Caki2 (cell line): ENCODE results near the gene CTNNB1. TPM values are rescaled to one million over a fixed set of nuclear protein-coding genes. Genes with fewer than 3 reads are reported as not detected.

Experiments used
- DNase-seq: peaks from one replicate; pipeline ENCODE4 v3.0.0-alpha.2; 2015; ENCODE audit warnings: low read depth
- in situ Hi-C: cut with HindIII; loops from 2 replicates; pipeline ENCODE4 v1.10.0; 2016; ENCODE audit warnings: low sequenced_read_pairs, low pct_unique_long_range_greater_than_20kb, mixed read lengths
- total RNA-seq: library from RNA; depleted of rRNA; stranded (reverse); fragments of >200 nt; shearing (Covaris generic); gene quantifications from 2 replicates; pipeline ENCODE4 v1.2.3, GENCODE V29; 2014; ENCODE audit warnings: low replicate concordance; rRNA removed

CTNNB1 gene
- 120 and 129 TPM in 2 replicates for total RNA-seq

DNA sequence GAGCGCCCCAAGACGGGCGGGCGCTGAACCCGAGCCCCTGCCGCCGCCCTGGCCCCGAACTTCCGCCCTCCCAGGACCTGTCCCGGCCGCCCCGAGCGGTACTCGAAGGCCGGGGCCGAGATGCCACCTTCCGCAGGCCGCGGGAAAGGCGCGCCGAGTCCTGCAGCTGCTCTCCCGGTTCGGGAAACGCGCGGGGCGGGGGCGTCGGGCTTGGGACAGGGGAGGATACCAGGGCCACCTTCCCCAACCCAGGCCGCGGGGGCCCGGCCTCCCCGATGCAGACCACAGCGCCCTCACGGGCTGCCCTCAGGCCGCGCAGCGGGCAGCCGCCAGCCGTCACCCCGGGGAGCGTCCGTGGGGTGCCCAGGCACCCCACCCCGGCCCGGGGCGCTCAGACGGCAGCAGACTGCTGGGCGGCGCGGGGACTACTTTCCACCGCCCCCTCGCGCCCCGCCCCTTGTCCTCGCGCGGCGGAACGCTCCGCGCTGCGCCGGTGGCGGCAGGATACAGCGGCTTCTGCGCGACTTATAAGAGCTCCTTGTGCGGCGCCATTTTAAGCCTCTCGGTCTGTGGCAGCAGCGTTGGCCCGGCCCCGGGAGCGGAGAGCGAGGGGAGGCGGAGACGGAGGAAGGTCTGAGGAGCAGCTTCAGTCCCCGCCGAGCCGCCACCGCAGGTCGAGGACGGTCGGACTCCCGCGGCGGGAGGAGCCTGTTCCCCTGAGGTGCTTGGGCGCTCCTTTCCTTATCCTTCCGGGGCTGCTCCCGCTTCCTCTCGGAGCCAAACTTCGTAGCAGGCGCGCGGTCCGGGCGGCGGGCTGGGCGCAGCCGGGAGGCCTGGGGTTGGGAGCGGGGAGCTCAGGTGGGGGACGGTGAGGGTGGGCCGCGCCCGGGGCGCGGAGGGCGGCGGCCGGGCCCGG is at the start of gene CTNNB1:
Gene CTNNB1, plus strand, starts transcription at position 556 of the 916 bp plus-strand sequence. CDS start 24,564 bp downstream, outside the sequence.
- DNase-seq = peak; percentile 86
- in situ Hi-C loops = no loop called here

GRCh38 chr3:41155834-41156233 is 43.5 kb upstream of the CTNNB1 start:
- DNase-seq = no peak
- in situ Hi-C loops = no loop called here

DNA sequence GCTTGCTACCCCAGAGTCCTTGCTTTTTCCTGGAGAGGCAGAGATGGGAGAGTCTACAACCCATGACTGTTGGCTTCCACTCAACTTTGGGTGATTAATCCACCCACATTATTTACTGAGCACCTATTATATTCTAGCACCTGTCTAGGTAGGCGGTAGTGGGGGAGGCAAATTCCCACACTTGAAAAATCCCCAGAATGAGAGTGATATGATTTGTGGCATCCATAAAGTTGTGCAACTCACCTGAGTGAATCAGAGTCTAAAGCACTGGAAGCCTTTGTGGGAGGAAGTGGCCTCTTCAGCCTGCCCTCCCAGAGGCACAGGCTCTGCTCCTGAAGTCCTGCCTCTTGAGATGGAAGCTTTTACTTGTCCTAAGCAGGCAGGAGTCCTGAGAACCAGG is 40.4 kb upstream of the CTNNB1 start:
- in situ Hi-C loops = no loop called here
- DNase-seq = no peak

DNA sequence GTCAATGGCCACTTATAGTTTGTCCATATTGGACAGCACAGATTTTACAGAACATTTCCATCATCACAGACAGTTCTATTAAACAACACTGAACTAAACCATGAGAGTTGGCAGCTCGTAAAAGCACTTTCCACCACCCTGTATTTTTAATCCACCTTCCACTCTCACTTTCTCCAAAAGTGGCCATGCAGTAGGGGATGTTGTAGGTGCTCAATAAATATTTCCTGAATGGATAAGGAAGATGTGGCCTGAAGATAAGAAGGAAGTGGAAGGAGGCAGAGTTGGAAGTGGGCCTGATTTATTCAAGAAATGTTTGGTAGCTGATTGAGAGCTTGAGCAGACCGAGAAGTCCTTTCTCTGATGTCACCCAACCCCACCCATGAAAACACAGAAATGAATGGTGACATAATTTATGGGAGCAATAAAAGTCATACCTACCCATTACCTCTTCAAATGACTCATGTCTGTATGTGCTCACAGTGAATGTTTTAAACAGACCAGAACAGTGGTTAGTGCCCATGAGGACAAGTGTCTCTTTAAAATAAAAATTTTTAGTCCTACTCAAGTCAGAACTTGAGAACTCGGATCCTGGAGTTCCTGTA is 39.6 kb upstream of the CTNNB1 start:
- DNase-seq = peak; percentile 37
- in situ Hi-C loops = no loop called here

DNA sequence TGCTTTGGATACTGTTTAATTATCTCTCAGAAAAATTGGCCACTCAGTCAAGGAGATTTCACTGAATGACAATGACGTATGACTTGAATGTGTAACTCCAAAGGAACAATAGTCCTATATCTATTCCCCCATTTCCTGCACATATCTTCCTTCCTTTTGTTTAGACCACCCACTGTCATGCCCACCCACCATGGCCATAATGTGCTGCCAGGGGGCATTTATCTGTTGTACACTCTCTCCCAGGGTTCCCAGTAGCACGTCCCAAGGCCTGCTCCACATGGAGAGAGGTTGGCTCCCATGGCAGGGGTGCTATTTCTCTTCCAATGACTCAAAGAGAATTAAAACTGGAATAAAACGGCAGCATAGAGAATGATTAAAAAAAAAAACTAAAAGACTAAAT is 36.8 kb upstream of the CTNNB1 start:
- in situ Hi-C loops = no loop called here
- no peak for DNase-seq

- no peak for DNase-seq
- in situ Hi-C loops = no loop called here
Observed at GRCh38 chr3:41163006-41163405, 36.3 kb upstream of the CTNNB1 start.

GRCh38 chr3:41163421-41163820 is 35.9 kb upstream of the CTNNB1 start:
- no peak for DNase-seq
- in situ Hi-C loops = no loop called here

DNA sequence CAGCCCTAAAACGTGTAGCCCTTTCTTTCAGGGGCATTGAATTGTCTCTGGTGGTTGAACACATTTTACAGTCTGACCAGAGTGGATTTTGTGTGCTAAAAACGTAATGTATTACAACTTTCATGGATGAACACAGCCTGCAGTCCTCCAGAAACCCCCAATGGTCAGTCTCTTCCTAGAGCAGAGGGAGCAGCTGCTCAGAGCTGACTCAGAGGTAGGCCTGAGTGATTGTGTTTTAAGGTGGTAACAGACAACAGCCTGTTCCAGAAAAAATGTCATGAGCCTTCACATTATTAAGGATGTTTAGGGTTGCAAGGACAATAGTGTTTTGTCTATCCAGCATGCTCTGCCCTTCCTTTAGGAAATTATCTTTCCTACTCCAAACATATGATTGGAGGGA is 34.5 kb upstream of the CTNNB1 start:
- in situ Hi-C loops = no loop called here
- DNase-seq = no peak

- in situ Hi-C loops = no loop called here
- no peak for DNase-seq
Observed at GRCh38 chr3:41167722-41168497, 31.4 kb upstream of the CTNNB1 start.

DNA sequence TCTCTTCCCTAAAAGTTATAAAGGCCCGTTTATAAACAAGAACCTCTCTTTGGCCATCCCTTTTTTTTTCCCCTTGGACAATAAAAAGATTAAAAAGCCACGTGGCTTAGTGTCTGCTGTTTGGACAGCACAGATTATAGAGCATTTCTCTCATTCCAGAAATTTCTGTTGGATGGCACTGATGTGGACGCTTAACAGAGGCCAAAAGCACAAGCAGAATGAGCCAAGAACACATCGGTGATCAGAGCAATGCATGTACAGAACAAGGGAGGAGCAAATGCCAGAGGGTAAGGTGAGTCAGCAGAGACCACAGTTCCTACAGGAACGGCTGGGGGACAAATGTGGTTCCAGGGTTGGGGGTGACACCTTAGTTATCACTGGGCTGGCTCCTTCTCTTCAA is 30.3 kb upstream of the CTNNB1 start:
- no peak for DNase-seq
- in situ Hi-C loops = no loop called here

DNA sequence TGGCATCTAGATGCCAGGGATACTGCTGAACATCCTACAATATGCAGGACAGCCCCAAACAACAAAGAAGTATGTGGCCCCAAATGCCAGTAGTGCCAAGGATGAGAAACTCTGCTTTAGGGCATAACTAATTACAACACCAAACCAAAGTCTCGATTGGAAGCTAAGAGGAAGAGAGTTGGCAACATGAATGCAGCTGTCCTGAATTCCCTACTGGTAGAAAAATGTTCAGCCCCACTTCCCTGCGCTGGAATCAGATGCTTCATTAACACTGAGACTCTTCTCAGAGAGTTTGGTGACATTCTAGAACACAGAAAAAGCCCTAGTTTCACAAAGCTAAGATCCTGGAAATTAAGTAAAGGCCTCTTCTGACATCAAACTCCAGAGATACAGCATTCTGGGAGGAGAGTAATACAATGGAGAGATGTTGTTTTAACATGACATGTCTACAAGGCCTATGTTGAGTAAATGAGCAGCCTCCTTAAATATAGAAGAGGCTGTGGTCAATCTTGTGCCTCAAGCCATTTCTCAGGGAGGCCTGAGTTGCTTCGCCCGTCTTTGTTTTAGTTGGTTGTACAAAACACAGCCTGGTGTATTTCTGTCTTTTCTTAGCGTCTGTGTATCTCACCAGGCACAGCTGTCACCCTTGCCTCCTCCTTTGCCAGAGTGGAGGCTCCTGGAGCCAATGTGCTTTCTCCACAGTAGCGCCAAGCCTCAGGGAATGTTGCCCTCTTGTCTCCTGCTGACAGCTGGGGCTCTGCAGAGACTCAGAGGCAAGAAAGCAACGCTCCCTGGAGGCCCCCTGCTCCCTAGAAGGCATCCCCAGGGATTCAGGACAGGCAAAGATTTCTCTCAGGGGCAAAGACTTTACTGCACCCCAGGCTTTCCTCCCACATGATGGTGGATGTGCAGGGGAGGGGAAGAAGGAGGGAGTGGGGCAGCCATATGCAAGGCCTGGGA is 25.1 kb upstream of the CTNNB1 start:
- in situ Hi-C loops = no loop called here
- no peak for DNase-seq

DNA sequence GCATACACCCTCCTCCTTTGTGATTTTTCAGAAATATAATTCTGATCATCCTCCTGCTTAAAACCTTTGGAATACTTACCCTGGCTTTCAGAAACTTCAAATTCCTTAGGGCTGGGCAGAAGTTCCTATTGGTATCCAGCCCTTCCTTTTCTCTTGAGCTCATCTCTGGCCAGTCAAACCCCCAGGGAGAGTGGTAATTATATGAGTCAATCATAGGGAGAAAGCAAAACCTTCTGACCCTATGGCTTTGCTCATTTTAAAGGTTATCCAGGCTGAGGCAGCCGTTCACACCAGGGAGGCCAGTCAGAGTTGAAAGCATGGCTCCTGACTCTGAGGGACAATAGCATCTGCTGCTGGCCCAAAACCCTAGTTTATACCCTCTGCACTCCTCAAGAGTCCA is 23.9 kb upstream of the CTNNB1 start:
- in situ Hi-C loops = no loop called here
- no peak for DNase-seq

GRCh38 chr3:41176596-41176995 is 22.7 kb upstream of the CTNNB1 start:
- no peak for DNase-seq
- in situ Hi-C loops = no loop called here

GRCh38 chr3:41178576-41178975 is 20.7 kb upstream of the CTNNB1 start:
- no peak for DNase-seq
- in situ Hi-C loops = no loop called here

DNA sequence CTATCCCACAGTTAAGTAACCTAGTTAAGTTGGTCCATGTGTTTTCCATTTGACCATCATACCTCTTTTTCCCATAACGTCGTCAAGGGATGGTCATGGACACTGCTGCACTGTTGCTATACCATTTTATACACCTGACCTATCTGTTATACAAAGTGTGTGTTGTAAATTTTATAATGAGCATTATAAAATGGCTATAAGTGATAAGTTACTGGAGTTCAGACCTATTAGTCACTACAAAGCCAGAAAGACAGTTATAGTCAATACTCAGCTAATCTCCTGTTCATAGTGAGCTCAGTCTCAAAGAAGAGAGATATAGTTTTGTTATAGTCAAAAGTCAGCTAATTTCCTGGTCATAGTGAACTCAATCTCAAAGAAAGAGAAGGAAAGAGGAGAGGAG is 18.9 kb upstream of the CTNNB1 start:
- no peak for DNase-seq
- in situ Hi-C loops = no loop called here

- in situ Hi-C loops = no loop called here
- no peak for DNase-seq
Observed at GRCh38 chr3:41182504-41183059, 16.7 kb upstream of the CTNNB1 start.

- no peak for DNase-seq
- in situ Hi-C loops = no loop called here
Observed at GRCh38 chr3:41184394-41184793, 14.9 kb upstream of the CTNNB1 start.

GRCh38 chr3:41186297-41186696 is 13.0 kb upstream of the CTNNB1 start:
- in situ Hi-C loops = no loop called here
- DNase-seq = no peak
